Measurements from ENCODE around the gene ZNF365.

GRCh38 chr10:62326176-62326575 lies 48.0 kb upstream of the ZNF365 start:
- TF ChIP-seq POLR2A (IDR thresholded peaks at IDR 0.05) (no peak), CTCF (IDR thresholded peaks at IDR 0.05) (no peak), POLR2AphosphoS5 (IDR thresholded peaks at IDR 0.05; ENCODE audit: insufficient read depth in 1 of 2, low read depth in 1 of 2) (no peak)

Measured in vagina (tissue), 2 donors.